Fibroblast of villous mesenchyme (primary cell): ENCODE measurements around the gene ARMC5. TPM values are rescaled to one million over a fixed set of nuclear protein-coding genes. Genes with fewer than 3 reads are reported as not detected.
"Not testable (repeated sequence)": the region's sequence is repeated elsewhere in the genome, so short reads cannot be mapped to it uniquely, and the experiment has no call there.

Experiments
- DNase-seq: peaks from one replicate; pipeline ENCODE4 v3.0.0-alpha.2; 2010; ENCODE audit warnings: low read depth
- H3K4me3 ChIP-seq: 2 replicates; pipeline ENCODE4 v1.5.1; 2011; ENCODE audit warnings: low read depth, mild to moderate bottlenecking, low read length
- total RNA-seq: library from RNA; depleted of rRNA; stranded (reverse); fragments of >200 nt; gene quantifications from 2 replicates; pipeline ENCODE4 v1.2.3, GENCODE V29; 2012
- TF ChIP-seq, protein P1 (sequence below): IDR thresholded peaks from 2 replicates; pipeline ENCODE4 v1.5.1; 2012; ENCODE audit warnings: low read depth, mild to moderate bottlenecking, low read length; ENCODE audit not compliant: insufficient read depth

Gene ARMC5
- total RNA-seq, 1 donor: 8.6 TPM

DNA sequence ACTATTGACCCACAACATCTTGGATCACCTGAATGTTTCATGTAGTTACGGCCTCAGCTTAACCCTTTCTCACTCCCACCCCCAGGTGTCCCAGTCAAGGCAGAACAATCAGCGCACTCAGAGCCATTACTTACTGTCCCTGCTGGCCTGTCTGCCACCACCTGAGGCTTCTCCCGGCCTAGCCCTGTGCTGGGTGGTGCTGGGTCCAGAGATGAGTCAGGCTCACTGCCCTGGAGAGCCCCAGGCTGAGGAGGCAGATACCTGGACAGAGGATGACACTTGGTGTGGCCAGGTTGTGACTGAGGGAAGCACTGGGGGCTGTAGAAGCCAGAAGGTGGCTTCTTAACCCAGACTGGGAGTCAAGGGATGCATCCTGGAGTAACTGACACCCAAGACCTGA, 19.7 kb downstream of the ARMC5 start:
- H3K4me3 ChIP-seq: no peak overlapping the region
- DNase-seq: no peak
- TF ChIP-seq, protein P1, sequence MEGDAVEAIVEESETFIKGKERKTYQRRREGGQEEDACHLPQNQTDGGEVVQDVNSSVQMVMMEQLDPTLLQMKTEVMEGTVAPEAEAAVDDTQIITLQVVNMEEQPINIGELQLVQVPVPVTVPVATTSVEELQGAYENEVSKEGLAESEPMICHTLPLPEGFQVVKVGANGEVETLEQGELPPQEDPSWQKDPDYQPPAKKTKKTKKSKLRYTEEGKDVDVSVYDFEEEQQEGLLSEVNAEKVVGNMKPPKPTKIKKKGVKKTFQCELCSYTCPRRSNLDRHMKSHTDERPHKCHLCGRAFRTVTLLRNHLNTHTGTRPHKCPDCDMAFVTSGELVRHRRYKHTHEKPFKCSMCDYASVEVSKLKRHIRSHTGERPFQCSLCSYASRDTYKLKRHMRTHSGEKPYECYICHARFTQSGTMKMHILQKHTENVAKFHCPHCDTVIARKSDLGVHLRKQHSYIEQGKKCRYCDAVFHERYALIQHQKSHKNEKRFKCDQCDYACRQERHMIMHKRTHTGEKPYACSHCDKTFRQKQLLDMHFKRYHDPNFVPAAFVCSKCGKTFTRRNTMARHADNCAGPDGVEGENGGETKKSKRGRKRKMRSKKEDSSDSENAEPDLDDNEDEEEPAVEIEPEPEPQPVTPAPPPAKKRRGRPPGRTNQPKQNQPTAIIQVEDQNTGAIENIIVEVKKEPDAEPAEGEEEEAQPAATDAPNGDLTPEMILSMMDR: no peak

DNA sequence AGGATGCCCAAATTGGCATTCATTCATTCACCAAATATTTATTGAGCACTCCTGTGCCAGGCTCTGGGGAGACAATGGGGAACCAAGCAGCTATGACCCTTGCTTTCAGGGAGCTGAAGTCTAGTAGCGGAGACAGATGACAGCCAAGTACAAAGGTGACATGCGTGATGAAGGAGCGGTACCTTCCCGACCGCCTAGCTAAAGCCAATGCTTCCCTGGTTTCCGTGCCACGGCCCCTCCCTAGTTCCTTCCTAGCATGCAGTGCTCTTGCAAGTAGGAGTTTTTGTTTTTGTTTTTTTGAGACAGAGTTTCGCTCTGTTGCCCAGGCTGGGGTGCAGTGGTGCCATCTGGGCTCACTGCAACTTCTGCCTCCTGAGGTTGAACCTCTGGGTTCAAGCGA, 20.4 kb downstream of the ARMC5 start:
- no peak overlapping the region for H3K4me3 ChIP-seq
- TF ChIP-seq, protein P1: no peak
- no peak for DNase-seq

DNA sequence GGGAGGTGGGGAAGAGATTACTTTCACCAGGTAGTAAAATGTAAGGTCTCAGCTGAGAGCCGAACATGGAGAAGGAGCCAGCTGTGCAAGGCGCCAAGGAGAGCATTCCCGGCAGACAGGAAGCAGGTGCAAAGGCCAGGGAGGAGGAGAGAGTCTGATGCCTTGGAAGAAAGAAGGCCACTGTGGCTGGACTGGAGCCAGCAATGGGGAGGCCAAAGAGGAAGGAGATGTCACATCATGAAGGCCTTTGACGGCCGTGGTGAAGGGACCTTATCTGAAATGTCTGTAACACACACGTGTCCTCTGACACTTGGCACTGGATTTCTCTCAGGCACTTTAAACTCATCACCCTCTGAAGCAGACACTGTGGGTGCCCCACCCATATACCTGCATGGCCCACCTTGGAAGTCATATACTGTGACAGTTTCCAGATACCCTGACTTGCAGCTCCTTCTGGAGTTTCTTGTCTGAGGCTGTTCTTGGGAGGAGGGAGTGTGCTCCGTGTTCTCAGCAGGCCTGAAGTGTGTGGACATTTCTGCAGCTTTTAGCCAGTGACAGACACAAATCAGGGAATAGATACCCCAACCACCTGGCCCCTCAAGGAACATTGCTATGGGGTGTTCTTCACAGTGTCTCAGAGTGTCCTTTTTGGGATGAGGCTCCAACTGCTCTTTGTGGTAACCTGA, 21.7 kb downstream of the ARMC5 start:
- DNase-seq: no peak
- no peak overlapping the region for H3K4me3 ChIP-seq
- TF ChIP-seq, protein P1: no peak

DNA sequence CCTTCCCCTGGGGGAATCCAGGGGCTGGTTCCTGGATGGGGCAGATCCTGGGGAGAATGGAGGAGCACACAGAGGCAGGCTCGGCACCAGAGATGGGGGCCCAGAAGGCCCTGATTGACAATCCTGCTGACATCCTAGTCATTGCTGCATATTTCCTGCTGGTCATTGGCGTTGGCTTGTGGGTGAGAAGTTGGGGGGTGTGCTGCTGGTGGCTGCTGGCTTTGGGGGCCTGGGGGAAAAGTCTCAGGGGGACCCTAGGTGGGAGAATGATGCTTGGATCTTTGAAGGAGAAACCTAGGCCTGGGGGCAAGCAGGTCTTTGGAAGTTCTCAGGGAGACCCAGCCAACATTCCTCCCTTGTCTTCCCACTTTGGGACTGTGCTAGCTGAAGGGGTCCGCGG, 23.8 kb downstream of the ARMC5 start, which contains the start of gene SLC5A2:
Gene SLC5A2, plus strand, starts transcription at position 43 of the 400 bp plus-strand sequence. Its CDS starts 14 bp downstream, at position 57.
- DNase-seq: no peak
- TF ChIP-seq, protein P1: no peak
- H3K4me3 ChIP-seq: no peak within 1 kb of the TSS

DNA sequence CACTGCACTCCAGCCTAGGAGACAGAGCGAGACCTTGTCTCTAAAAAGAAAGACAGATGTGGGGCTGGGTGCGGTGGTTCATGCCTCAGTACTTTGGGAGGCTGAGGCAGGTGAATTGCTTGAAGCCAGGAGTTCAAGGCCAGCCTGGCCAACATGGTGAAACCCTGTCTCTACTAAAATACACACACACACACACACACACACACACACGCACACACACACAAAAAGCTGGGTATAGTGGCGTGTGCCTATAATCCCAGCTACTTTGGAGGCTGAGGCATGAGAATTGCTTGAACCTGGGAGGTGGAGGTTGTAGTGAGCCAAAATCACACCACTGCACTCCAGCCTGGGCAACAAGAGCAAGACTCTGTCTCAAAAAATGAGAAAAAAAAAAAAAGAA, 24.7 kb downstream of the ARMC5 start:
- H3K4me3 ChIP-seq, DNase-seq: not testable (repeated sequence)

DNA sequence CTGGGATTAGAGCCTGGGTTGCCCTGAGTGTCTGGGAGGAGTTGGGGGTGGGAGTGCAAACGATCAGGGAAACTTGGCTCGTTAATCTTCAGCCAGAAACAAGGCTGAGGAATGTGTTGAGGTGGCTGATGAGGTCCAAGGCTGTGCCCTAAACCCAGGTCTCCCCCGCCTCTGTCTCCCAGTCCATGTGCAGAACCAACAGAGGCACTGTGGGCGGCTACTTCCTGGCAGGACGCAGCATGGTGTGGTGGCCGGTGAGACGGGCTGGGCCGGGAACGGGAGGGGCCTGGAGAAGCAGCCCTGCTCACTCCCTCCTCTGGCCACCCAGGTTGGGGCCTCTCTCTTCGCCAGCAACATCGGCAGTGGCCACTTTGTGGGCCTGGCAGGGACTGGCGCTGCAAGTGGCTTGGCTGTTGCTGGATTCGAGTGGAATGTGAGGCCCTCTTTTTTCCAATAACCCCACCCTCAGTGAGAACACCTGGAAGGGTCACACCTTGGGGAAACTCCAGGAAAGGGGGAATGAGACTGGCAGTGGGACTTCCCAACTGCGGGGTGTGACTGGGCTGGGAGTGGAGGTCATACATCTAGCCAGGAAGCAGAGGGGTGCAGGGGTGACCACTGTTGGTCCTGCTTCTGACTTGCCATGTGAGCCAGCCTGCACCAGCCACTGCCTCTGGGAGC, 25.3 kb downstream of the ARMC5 start:
- TF ChIP-seq, protein P1: no peak
- H3K4me3 ChIP-seq: no peak overlapping the region
- no peak for DNase-seq

DNA sequence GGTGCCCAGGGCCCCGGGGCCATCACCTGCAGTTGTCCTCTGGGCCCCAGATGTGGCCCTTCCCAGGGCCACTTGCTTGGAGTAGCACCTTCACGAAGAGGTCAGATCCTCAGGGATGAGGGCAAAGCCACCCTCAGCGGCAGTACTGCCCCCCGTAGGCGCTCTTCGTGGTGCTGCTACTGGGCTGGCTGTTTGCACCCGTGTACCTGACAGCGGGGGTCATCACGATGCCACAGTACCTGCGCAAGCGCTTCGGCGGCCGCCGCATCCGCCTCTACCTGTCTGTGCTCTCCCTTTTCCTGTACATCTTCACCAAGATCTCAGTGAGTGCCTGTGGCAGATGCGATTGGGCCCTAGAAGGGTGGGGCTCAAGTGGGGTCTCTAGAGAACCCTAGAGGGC, 26.3 kb downstream of the ARMC5 start:
- TF ChIP-seq, protein P1: no peak
- H3K4me3 ChIP-seq: no peak overlapping the region
- DNase-seq: no peak
